Fibroblast of gingiva (primary cell): ENCODE results near the gene ZNF891.

ENCODE experiments used
- DNase-seq: peaks from one replicate; pipeline ENCODE4 v3.0.0-alpha.2; 2011; ENCODE audit warnings: low read depth

ZNF891 gene

GRCh38 chr12:133130038-133130807 lies at the start of gene ZNF891, which contains the start of gene ZNF10:
Gene ZNF891, minus strand, starts transcription at chr12:133130274. Its CDS starts 8,356 bp downstream, at chr12:133121918.
Gene ZNF10, plus strand, starts transcription at chr12:133130627. Its CDS starts 13,866 bp downstream, at chr12:133144493.
- peak; percentile 98 for DNase-seq

- no peak for DNase-seq
These were observed 44.8 kb upstream of the ZNF891 start for GRCh38 chr12:133174901-133175300.

DNA sequence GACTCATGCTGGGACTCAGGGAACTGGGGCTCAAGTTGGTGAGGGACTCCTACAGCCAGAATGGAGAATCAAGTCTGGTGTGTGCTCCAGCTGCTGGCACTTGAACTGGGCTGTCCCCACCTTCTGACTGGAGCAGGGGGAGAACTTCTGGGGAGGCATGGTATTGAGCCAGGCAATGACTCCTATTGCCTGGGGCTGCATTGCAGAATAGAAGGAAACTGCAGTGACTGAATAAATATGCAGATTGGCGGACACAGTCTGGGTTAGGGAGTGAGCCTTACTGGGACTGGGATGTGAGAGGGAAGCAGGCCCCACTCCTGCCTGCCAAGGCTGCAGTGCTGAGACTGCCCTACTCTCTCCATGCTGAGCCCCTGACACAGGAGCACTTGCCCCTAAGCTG lies 42.4 kb upstream of the ZNF891 start:
- DNase-seq: no peak

DNA sequence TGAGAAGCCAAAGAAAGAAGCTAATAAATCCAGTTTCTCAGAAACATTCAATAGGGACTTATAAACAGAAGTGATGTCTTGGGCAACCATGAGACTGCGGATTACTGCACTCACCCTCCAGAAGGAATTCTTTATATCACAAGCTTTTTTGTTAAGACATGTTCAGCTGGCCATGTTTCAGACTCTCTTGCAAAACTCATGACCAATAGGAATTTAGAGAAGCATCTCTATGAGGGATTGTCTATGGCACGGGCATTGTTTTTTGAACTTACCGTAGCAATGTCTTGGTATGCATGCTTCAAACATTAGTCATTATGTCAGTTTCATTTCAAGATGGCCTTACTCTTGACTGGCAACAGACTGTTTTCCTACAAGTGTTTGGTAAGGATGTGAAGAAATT lies 35.7 kb upstream of the ZNF891 start:
- no peak for DNase-seq

- no peak for DNase-seq
These were observed 26.1 kb upstream of the ZNF891 start for GRCh38 chr12:133156125-133156690.

- no peak for DNase-seq
These were observed 15.9 kb upstream of the ZNF891 start for GRCh38 chr12:133145981-133146380.

- DNase-seq: no peak
These were observed 5.7 kb upstream of the ZNF891 start for GRCh38 chr12:133135747-133136146.

- no peak for DNase-seq
These were observed 694 bp upstream of the ZNF891 start for GRCh38 chr12:133130808-133131128.

DNA sequence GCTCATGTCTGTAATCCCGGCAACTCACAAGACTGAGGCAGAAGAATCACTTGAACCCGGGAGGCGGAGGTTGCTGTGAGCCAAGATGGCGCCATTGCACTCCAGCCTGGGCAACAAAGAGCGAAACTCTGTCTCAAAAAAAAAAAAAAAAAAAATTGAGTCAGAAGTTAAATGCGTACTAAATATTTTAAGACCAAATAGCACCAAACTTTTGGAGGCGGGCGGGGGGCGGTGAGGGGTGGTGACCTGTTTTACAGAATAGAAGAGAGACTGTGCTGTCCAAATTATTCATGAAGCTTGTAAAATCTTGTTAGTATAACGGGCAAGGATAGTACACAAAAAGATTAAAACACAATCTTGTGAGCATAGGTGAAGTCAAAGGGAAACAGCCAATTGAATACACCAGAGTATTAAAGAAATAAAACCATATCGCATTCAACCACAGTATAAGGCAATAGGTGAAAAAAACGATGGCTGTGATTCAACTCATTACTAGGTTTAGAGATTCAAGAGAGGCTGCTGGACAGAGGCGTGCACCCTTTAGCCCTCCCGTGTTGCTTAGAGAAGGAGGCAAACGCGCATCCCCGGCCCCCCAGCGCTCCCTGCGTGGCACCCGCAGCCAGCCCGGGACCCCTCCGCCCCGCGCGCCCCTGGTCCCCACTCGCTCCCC lies 571 bp downstream of the ZNF891 start:
- DNase-seq: peak; percentile 25

GRCh38 chr12:133124674-133125073 lies 5.4 kb downstream of the ZNF891 start:
- DNase-seq: no peak

DNA sequence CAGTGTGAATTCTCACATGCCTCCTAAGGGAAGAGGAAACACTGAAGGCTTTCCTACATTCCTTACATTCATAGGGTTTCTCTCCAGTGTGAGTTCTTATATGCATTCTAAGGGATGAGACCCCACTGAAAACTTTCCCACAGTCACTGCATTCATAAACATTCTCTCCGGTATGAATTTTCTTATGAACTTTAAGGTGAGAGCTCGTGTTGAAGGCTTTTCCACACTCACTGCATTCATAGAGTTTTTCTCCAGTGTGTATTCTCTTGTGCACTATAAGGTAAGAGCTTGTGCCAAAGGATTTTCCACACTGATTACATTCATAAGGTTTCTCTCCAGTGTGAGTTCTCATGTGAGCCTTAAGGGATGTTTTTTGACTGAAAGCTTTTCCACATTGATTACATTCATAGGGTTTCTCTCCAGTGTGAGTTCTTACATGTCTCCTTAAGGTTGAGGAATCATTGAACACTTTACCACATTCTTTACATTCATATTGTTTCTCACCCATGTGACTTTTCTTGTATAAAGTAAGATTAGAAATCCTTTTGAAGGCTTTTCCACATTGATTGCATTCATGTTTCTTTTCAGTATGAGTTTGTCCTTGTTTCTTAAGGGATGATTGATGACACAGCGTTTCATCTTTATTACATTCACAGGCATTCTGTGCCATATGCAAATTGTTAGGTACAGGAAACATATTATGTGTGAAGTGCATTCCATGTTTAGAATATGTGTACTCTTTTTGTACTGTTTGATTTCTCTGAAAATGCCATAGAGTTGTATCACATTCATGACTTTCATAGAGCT lies 9.5 kb downstream of the ZNF891 start:
- DNase-seq: no peak

GRCh38 chr12:133108150-133108549 lies 21.9 kb downstream of the ZNF891 start:
- no peak for DNase-seq

DNA sequence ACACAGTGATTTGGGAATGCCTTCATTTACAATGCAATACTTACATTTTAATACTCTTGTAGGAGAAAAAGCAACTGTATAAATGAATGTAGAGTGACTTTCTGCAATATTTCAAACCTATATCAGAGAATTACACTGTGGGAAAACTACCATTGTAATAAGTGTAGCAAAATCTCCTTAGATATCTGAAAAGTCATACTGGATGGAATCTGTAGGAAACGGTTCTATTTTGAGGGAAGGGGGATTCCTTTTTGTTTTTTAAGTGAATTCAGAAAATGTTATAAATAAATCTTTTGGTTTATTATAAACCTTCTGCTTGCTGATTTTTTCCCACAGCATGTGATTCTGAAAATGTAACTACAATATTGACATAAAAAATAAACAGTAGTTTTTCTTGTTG lies 23.0 kb downstream of the ZNF891 start:
- no peak for DNase-seq

GRCh38 chr12:133106253-133106652 lies 23.8 kb downstream of the ZNF891 start:
- DNase-seq: peak; percentile 2

DNA sequence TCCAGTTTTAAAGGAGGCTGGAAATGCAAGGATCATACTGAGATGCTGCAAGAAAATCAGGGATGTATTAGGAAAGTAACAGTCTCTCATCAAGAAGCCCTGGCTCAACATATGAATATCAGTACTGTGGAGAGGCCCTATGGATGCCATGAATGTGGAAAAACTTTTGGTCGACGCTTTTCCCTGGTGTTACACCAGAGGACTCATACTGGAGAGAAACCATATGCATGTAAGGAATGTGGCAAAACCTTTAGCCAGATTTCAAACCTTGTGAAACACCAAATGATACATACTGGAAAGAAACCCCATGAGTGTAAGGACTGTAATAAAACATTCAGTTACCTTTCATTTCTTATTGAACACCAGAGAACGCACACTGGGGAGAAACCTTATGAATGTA lies 24.5 kb downstream of the ZNF891 start:
- no peak for DNase-seq

DNA sequence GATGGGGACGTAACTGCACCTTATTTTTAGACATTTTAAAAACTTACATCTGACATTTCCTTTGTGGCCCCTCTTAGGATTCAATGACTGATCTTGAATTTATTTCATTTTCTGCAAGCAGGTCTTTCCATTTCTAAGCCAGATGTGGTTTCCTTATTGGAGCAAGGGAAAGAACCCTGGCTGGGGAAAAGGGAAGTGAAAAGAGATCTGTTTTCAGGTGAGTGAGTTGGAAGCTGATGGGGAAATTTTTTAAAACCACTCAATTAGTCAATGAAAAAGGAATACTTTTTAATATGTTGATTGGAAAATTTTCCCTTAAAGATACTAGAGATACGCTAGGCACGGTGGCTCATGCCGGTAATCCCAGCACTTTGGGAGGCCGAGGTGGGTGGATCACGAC lies 46.7 kb downstream of the ZNF891 start:
- DNase-seq: no peak

- no peak for DNase-seq
These were observed 48.8 kb downstream of the ZNF891 start for GRCh38 chr12:133081159-133081780.

DNA sequence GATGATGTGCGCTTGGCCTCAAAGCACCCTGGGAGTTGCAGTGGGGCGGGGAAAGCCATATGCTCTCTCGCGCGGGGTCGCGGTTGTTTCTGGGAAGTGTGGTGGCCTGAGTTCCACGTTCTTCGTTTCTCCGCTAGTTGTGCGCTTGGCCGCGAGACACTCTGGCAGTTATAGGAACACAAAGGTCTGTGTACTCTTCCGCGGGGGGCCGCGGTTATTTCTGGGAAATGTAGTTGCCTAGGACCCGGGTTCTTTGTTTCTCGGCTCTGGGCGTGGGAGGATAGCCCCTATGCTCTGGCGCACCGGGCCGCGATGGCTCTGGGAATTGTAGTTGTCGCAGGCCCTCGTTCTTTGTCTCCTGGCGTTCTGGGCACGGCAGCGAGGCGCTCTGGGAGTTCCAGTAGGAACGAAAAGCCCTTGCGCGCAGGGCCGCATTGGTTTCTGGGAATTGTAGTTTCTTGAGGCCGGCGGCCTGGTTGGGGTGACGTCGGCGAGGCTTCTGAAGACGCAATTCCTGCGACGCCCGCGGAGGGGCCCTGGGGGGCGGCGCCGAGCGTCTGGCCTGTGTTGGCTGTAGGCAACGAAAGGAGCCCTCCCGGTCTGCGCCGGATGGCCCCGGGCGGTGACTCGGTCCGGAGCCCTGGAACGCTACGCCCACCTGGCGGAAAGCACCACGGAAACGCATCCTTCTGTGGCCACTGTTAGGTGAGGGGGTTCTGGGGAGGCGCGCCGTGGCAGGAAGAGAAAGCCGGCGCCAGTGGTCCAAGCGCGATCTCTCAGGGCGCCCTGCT lies 49.5 kb downstream of the ZNF891 start, which contains the start of gene ZNF140:
Gene ZNF140, plus strand, starts transcription at position 556 of the 791 bp plus-strand sequence. CDS start 398 bp downstream, outside the sequence.
- DNase-seq: peak; percentile 98

GRCh38 chr12:133080026-133080367 lies 50.1 kb downstream of the ZNF891 start:
- peak; percentile 100 for DNase-seq

- DNase-seq: no peak
These were observed 56.2 kb downstream of the ZNF891 start for GRCh38 chr12:133073836-133074235.

- no peak for DNase-seq
These were observed 66.5 kb downstream of the ZNF891 start for GRCh38 chr12:133063556-133063955.
